K562 (cell line): ENCODE measurements around the gene RPUSD2. TPM values are rescaled to one million over a fixed set of nuclear protein-coding genes. Genes with fewer than 3 reads are reported as not detected.

ENCODE experiments used
- BACH1 ChIP-seq: fragments of 200-800 bp; sonication (Bioruptor generic); IDR thresholded peaks from 2 replicates; pipeline ENCODE4 v1.6.1; 2016; ENCODE audit warnings: missing genetic modification characterization, missing compliant biosample characterization
- CBX3 ChIP-seq, 2 experiments: IDR thresholded peaks; 1 replicate in 1 of 2; 2 replicates in 1 of 2; pipeline ENCODE4 v1.6.1; 2012; ENCODE audit warnings: inconsistent platforms in 2 of 2, low read length in 2 of 2, borderline replicate concordance in 1 of 2, control low read depth in 1 of 2
- JUN ChIP-seq, 2 experiments: sonication (generic) in 1 of 2; formaldehyde crosslinking in 1 of 2; IDR thresholded peaks; 2 replicates each; pipeline versions ENCODE4 v1.6.1 to v1.8.0; 2012 to 2022; ENCODE audit warnings: borderline replicate concordance in 2 of 2, mild to moderate bottlenecking in 2 of 2, improper control_type of control experiment in 1 of 2, low read depth in 1 of 2, low read length in 1 of 2, missing genetic modification reagents in 1 of 2
- POLR2G ChIP-seq: fragments of 200-400 bp; formaldehyde crosslinking; IDR thresholded peaks from 2 replicates; pipeline ENCODE4 v1.6.1; 2017; ENCODE audit warnings: low read depth, mild to moderate bottlenecking, antibody characterized with exemption, low read length, moderate library complexity
- PPARD ChIP-seq: fragments of 250-450 bp; sonication (Bioruptor Pico); IDR thresholded peaks from 2 replicates; pipeline ENCODE4 v1.8.0; 2022; ENCODE audit warnings: inconsistent platforms, mild to moderate bottlenecking, moderate library complexity
- SAP30 ChIP-seq: fragments of 200-600 bp; sonication (generic); IDR thresholded peaks from 2 replicates; pipeline ENCODE4 v1.6.1; 2012; ENCODE audit warnings: borderline replicate concordance, low read depth, mild to moderate bottlenecking, moderate library complexity, low read length, control low read depth, inconsistent platforms; ENCODE audit not compliant: insufficient read depth, poor library complexity, severe bottlenecking
- SOX6 ChIP-seq: fragments of 450-650 bp; IDR thresholded peaks from 2 replicates; pipeline ENCODE4 v1.6.1; 2014; ENCODE audit warnings: mild to moderate bottlenecking
- SUPT5H ChIP-seq: fragments of 450-650 bp; IDR thresholded peaks from 2 replicates; pipeline ENCODE4 v1.6.1; 2016
- TCFL5 ChIP-seq: fragments of 250-450 bp; sonication (Bioruptor Pico); conservative IDR thresholded peaks from 2 replicates; pipeline ENCODE4 v1.6.1; 2021; ENCODE audit warnings: mild to moderate bottlenecking, moderate library complexity, matching md5 sums
- ZNF707 ChIP-seq: fragments of 250-450 bp; sonication (Bioruptor Pico); conservative IDR thresholded peaks from 2 replicates; pipeline ENCODE4 v1.8.0; 2022; ENCODE audit warnings: inconsistent platforms, mild to moderate bottlenecking, moderate library complexity
- polyA plus RNA-seq, 8 experiments: library from polyadenylated mRNA; depleted of rRNA in 4 of 8; stranded (reverse) in 5 of 8; unstranded in 3 of 8; fragments of >200 nt; fragmentation: Nextera tagmentation in 2 of 8; fragmentation: Illumina TruSeq in 1 of 8; extraction: Ambion mirVana in 2 of 8; extraction: Trizol in 1 of 8; gene quantifications; 2 replicates each; pipeline versions ENCODE4 v1.2.1 to v1.2.3, GENCODE V29; 2011 to 2014; ENCODE audit warnings: inconsistent platforms in 1 of 8, missing spikeins in 1 of 8
- total RNA-seq, 7 experiments: library from RNA; depleted of rRNA in 6 of 7; stranded (reverse); fragments of >200 nt in 6 of 7; fragmentation: Illumina TruSeq in 2 of 7; extraction: Trizol in 2 of 7; gene quantifications; 2 replicates each; pipeline versions ENCODE4 v1.2.1 to v1.2.3, GENCODE V29; 2011 to 2021; ENCODE audit warnings: low replicate concordance in 1 of 7
- TF ChIP-seq, protein P1 (sequence below), 2 experiments: fragments of 450-650 bp; IDR thresholded peaks; 2 replicates each; pipeline ENCODE4 v1.6.1; 2016; ENCODE audit warnings: mild to moderate bottlenecking in 2 of 2, borderline replicate concordance in 1 of 2, low read depth in 1 of 2, moderate library complexity in 1 of 2
- TF ChIP-seq, protein P2 (sequence below): fragments of 250-450 bp; sonication (Bioruptor Pico); IDR thresholded peaks from 2 replicates; pipeline ENCODE4 v1.8.0; 2022; ENCODE audit warnings: inconsistent platforms, mild to moderate bottlenecking, moderate library complexity, borderline replicate concordance
- TF ChIP-seq, protein P3 (sequence below), 2 experiments: fragments of 200-800 bp in 1 of 2; sonication (Bioruptor generic) in 1 of 2; sonication (generic) in 1 of 2; formaldehyde crosslinking in 1 of 2; IDR thresholded peaks in 1 of 2; conservative IDR thresholded peaks in 1 of 2; 2 replicates each; pipeline versions ENCODE4 v1.5.0 to v1.6.1; 2016 to 2020; ENCODE audit warnings: missing compliant biosample characterization in 1 of 2, missing genetic modification characterization in 1 of 2, missing genetic modification reagents in 1 of 2

The RPUSD2 gene
- total and polyA plus RNA-seq, 9 of the 15 experiments (the other 6 are each of a cell fraction or from before 2014, with no cell fraction given), result 3.7 to 30.2 (median 14.3) TPM

DNA sequence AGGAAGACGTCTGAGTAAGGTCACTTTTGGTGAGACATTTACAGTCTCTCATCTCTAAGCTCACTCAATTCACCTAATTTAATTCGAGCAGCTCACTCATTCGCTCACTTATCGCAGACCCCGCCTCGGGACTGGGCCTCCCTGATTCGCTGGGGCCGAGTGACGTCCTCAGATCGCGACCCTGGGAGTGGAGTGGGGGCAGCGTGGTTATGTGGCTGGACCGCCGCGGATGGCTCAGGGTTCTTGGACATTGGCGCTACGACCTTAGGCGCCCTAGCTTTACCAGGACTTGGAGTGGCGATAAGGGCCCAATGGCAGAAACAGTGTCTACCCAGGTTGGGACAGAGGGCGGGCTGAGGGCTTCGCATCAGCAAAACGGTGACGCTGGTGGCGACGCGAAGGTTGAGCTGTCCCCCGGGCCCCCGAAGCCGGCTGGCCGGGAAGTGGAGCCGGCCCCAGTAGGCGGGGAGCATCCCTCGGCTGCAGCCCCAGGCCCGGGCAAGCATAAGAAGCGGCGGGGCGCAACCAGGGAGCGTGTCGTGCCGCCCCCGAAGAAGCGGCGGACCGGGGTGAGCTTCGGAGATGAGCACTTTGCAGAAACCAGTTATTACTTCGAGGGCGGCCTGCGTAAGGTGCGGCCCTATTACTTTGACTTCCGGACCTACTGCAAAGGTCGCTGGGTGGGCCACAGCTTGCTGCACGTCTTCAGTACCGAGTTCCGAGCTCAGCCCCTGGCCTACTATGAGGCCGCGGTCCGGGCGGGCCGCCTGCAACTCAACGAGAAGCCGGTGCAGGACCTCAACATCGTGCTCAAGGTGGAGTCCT lies at the start of gene RPUSD2 (continued):
- TF ChIP-seq, protein P1, sequence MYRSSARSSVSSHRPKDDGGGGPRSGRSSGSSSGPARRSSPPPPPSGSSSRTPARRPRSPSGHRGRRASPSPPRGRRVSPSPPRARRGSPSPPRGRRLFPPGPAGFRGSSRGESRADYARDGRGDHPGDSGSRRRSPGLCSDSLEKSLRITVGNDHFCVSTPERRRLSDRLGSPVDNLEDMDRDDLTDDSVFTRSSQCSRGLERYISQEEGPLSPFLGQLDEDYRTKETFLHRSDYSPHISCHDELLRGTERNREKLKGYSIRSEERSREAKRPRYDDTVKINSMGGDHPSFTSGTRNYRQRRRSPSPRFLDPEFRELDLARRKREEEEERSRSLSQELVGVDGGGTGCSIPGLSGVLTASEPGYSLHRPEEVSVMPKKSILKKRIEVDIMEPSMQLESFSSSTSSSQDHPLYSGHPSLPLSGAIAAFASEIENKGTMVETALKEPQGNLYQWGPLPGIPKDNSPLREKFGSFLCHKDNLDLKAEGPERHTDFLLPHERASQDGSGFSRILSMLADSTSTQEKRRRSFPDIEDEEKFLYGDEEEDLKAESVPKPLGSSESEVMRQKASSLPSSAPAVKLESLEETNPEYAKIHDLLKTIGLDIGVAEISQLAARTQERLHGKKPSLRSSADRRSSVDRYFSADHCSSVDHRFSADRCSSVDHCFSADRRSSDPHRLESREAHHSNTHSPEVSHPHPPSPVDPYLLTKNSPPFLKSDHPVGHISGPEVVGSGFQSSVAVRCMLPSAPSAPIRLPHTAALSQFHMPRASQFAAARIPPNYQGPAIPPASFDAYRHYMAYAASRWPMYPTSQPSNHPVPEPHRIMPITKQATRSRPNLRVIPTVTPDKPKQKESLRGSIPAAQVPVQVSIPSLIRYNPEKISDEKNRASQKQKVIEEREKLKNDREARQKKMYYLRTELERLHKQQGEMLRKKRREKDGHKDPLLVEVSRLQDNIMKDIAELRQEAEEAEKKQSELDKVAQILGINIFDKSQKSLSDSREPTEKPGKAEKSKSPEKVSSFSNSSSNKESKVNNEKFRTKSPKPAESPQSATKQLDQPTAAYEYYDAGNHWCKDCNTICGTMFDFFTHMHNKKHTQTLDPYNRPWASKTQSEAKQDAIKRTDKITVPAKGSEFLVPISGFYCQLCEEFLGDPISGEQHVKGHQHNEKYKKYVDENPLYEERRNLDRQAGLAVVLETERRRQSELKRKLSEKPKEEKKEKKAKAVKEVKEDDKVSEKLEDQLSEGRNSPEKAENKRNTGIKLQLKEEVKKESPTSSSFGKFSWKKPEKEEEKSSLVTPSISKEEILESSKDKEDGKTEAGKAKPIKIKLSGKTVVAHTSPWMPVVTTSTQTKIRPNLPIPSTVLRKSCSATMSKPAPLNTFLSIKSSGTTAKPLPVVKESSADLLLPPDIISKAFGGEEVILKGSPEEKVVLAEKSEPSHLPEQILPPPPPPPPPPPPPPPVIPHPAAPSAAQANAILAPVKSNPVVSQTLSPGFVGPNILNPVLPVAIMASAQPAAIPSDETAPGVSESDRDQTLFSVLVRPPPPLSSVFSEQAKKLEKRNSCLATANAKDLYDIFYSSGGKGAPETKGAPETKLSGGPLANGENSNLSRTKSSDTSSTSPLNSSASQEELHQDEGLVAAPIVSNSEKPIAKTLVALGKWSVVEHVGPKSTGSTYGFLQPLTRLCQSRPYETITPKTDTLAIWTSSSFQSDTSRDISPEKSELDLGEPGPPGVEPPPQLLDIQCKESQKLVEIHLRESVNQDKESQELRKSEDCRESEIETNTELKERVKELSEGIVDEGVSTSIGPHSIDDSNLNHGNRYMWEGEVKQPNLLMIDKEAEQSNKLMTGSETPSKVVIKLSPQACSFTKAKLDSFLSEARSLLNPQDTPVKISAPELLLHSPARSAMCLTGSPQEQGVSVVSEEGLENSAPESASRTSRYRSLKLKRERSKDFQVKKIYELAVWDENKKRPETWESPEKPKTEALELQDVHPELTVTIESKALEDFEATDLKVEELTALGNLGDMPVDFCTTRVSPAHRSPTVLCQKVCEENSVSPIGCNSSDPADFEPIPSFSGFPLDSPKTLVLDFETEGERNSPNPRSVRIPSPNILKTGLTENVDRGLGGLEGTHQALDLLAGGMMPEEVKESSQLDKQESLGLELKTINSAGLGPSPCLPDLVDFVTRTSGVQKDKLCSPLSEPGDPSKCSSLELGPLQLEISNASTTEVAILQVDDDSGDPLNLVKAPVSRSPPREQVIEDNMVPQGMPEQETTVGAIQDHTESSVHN (IDR thresholded peaks at IDR 0.05; ENCODE audit: borderline replicate concordance in 1 of 2, low read depth in 1 of 2), result no peak
- TF ChIP-seq PPARD (CRISPR knock-in tag), result no peak
- TF ChIP-seq SAP30, result peak; percentile 96
- peak; percentile 84; the same call in 1 of the 2 replicates for TF ChIP-seq BACH1 (tag)
- peak; percentile 85 for TF ChIP-seq POLR2G
- TF ChIP-seq SOX6, result 0 out of 2 replicates have a peak, but pooled peaks have one; percentile 19
- TF ChIP-seq SUPT5H, result peak; percentile 90
- TF ChIP-seq, protein P2, sequence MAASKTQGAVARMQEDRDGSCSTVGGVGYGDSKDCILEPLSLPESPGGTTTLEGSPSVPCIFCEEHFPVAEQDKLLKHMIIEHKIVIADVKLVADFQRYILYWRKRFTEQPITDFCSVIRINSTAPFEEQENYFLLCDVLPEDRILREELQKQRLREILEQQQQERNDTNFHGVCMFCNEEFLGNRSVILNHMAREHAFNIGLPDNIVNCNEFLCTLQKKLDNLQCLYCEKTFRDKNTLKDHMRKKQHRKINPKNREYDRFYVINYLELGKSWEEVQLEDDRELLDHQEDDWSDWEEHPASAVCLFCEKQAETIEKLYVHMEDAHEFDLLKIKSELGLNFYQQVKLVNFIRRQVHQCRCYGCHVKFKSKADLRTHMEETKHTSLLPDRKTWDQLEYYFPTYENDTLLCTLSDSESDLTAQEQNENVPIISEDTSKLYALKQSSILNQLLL (CRISPR knock-in tag), result no peak
- TF ChIP-seq TCFL5, result no peak
- TF ChIP-seq JUN (IDR thresholded peaks at IDR 0.05; ENCODE audit: borderline replicate concordance, low read depth, low read length), result peak; percentile 50; the same call in 1 of the 2 replicates
- no peak for TF ChIP-seq JUN (CRISPR knock-in tag; IDR thresholded peaks at IDR 0.05; ENCODE audit: borderline replicate concordance)
- 0 out of 2 replicates have a peak, but pooled peaks have one; percentile 21 for TF ChIP-seq ZNF707 (CRISPR knock-in tag)
- TF ChIP-seq, protein P3, sequence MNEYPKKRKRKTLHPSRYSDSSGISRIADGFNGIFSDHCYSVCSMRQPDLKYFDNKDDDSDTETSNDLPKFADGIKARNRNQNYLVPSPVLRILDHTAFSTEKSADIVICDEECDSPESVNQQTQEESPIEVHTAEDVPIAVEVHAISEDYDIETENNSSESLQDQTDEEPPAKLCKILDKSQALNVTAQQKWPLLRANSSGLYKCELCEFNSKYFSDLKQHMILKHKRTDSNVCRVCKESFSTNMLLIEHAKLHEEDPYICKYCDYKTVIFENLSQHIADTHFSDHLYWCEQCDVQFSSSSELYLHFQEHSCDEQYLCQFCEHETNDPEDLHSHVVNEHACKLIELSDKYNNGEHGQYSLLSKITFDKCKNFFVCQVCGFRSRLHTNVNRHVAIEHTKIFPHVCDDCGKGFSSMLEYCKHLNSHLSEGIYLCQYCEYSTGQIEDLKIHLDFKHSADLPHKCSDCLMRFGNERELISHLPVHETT (CRISPR knock-in tag; conservative IDR thresholded peaks at IDR 0.05 in 1 of 2, IDR thresholded peaks at IDR 0.05 in 1 of 2), result no peak
- TF ChIP-seq CBX3 (IDR thresholded peaks at IDR 0.05; ENCODE audit: borderline replicate concordance in 1 of 2, low read length in 2 of 2), result no peak
